ENCODE results near the gene MRPL11. TPM values are rescaled to one million over a fixed set of nuclear protein-coding genes. Genes with fewer than 3 reads are reported as not detected.

MRPL11 gene
- total RNA-seq, 1 experiment from 2014 or later: 138 TPM

DNA sequence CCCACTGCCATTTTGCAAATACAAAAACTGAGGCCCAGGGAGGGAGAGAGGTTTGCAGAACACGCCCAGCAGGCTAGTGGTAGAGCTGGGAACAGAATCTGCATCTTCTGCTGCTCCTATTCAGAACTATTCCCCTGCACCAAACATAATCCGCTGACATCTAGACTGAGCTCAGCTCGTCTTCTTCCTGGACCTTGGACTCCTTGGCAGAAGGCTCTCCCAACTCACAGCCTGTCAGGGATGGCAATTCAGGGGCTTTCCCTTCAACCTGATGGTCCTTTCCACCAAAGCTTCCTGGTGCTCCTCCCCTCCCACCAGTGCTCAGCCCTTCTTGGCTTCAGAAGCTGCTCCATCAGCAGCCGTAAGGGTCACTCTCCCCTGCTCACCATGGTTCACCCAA, 27.3 kb downstream of the MRPL11 start:
- Histone ChIP-seq H3K27ac (no peak overlapping the region), H3F3A (ENCODE audit: insufficient read depth, low read depth) (no peaks in the 10 kb centered on the region), H3K4me1 (replicated peaks; ENCODE audit: insufficient read depth) (no peaks in the 10 kb centered on the region), H3K4me2 (no peak overlapping the region), H3K9me3 (ENCODE audit: insufficient read depth, low read depth) (no peaks in the 10 kb centered on the region), H3K4me3 (no peak overlapping the region), H3K27me3 (ENCODE audit: insufficient read depth, low read depth) (peaks cover 88% of the 10 kb centered on the region), H3K9me2 (ENCODE audit: insufficient read depth) (no peaks in the 10 kb centered on the region), H2AFZ (no peak overlapping the region), H3K36me3 (ENCODE audit: low read depth) (no peaks in the 10 kb centered on the region), H4K20me1 (ENCODE audit: insufficient read depth) (peaks cover 6% of the 10 kb centered on the region; the same call in 1 of the 2 replicates), H3K79me2 (ENCODE audit: low read depth) (no peaks in the 10 kb centered on the region)
- intact Hi-C loops (cut with micrococcal nuclease; ENCODE audit: unreplicated experiment): no loop called here
- BruUV-seq (replicated peaks): no TSS peak
- no peak for DNase-seq
- CTCF ChIA-PET: no interaction called here
- TF ChIP-seq EZH2 (IDR thresholded peaks at IDR 0.05; ENCODE audit: low read depth): no peak
- TF ChIP-seq, protein P1, sequence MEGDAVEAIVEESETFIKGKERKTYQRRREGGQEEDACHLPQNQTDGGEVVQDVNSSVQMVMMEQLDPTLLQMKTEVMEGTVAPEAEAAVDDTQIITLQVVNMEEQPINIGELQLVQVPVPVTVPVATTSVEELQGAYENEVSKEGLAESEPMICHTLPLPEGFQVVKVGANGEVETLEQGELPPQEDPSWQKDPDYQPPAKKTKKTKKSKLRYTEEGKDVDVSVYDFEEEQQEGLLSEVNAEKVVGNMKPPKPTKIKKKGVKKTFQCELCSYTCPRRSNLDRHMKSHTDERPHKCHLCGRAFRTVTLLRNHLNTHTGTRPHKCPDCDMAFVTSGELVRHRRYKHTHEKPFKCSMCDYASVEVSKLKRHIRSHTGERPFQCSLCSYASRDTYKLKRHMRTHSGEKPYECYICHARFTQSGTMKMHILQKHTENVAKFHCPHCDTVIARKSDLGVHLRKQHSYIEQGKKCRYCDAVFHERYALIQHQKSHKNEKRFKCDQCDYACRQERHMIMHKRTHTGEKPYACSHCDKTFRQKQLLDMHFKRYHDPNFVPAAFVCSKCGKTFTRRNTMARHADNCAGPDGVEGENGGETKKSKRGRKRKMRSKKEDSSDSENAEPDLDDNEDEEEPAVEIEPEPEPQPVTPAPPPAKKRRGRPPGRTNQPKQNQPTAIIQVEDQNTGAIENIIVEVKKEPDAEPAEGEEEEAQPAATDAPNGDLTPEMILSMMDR (conservative IDR thresholded peaks at IDR 0.05): no peak
- POLR2A ChIA-PET (ENCODE audit: unreplicated experiment): interaction anchor here (0.5 kb wide), 1 partner anchor 55 kb away, joined by 3 read pairs; the partner anchor contains the start of gene PELI3

- Histone ChIP-seq H3K4me2 (no peak overlapping the region), H3K9me3 (ENCODE audit: insufficient read depth, low read depth) (no peaks in the 10 kb centered on the region), H3F3A (ENCODE audit: insufficient read depth, low read depth) (no peaks in the 10 kb centered on the region), H3K4me3 (no peak overlapping the region), H3K9me2 (ENCODE audit: insufficient read depth) (no peaks in the 10 kb centered on the region), H2AFZ (no peak overlapping the region), H3K4me1 (replicated peaks; ENCODE audit: insufficient read depth) (no peaks in the 10 kb centered on the region), H3K27me3 (ENCODE audit: insufficient read depth, low read depth) (peaks cover 88% of the 10 kb centered on the region), H3K27ac (no peak overlapping the region), H3K79me2 (ENCODE audit: low read depth) (no peaks in the 10 kb centered on the region), H4K20me1 (ENCODE audit: insufficient read depth) (peaks cover 5% of the 10 kb centered on the region; the same call in 1 of the 2 replicates), H3K36me3 (ENCODE audit: low read depth) (no peaks in the 10 kb centered on the region)
- TF ChIP-seq EZH2 (IDR thresholded peaks at IDR 0.05; ENCODE audit: low read depth): no peak
- ChIA-PET POLR2A (ENCODE audit: unreplicated experiment) (no interaction called here), CTCF (interaction anchor here (0.7 to 1.0 kb wide), 2 partner anchors 250 to 269 kb away, joined by 3 read pairs; no protein-coding TSS in a partner anchor)
- no peak for DNase-seq
- intact Hi-C loops (cut with micrococcal nuclease; ENCODE audit: unreplicated experiment): no loop called here
- no TSS peak for BruUV-seq (replicated peaks)
Measured at GRCh38 chr11:66410191-66410590, 28.5 kb downstream of the MRPL11 start.

GRCh38 chr11:66409226-66409625, 29.4 kb downstream of the MRPL11 start:
- Histone ChIP-seq H4K20me1 (ENCODE audit: insufficient read depth) (peaks cover 3% of the 10 kb centered on the region; the same call in 1 of the 2 replicates), H2AFZ (no peak overlapping the region), H3K4me2 (no peak overlapping the region), H3K4me3 (no peak overlapping the region), H3F3A (ENCODE audit: insufficient read depth, low read depth) (no peaks in the 10 kb centered on the region), H3K9me3 (ENCODE audit: insufficient read depth, low read depth) (no peaks in the 10 kb centered on the region), H3K27me3 (ENCODE audit: insufficient read depth, low read depth) (peaks cover 88% of the 10 kb centered on the region), H3K4me1 (replicated peaks; ENCODE audit: insufficient read depth) (no peaks in the 10 kb centered on the region), H3K9me2 (ENCODE audit: insufficient read depth) (no peaks in the 10 kb centered on the region), H3K79me2 (ENCODE audit: low read depth) (no peaks in the 10 kb centered on the region), H3K27ac (no peak overlapping the region), H3K36me3 (ENCODE audit: low read depth) (no peaks in the 10 kb centered on the region)
- ChIA-PET CTCF (interaction anchor here (0.6 to 1.9 kb wide), 3 partner anchors 20 to 97 kb away, joined by 4 to 7 read pairs (median 5); no protein-coding TSS in a partner anchor), POLR2A (ENCODE audit: unreplicated experiment) (no interaction called here)
- no TSS peak for BruUV-seq (replicated peaks)
- intact Hi-C loops (cut with micrococcal nuclease; ENCODE audit: unreplicated experiment): loop anchor here (2.0 to 5.0 kb wide), 2 partner anchors 426 to 908 kb away; no protein-coding TSS in a partner anchor
- TF ChIP-seq, protein P1 (conservative IDR thresholded peaks at IDR 0.05): no peak
- no peak for TF ChIP-seq EZH2 (IDR thresholded peaks at IDR 0.05; ENCODE audit: low read depth)
- DNase-seq: no peak

All from PC-9 (cell line).